ENCODE measurements around the gene TMC8.

- TF ChIP-seq CTCF (conservative IDR thresholded peaks at IDR 0.05; ENCODE audit: low read depth in 2 of 2) (no peak), EZH2 (IDR thresholded peaks at IDR 0.05; ENCODE audit: low read depth, unreplicated experiment) (no peak), REST (IDR thresholded peaks at IDR 0.05; ENCODE audit: unreplicated experiment) (no peak), CREB1 (CRISPR knock-in tag; IDR thresholded peaks at IDR 0.05; ENCODE audit: low read depth) (no peak)
These were observed 1.1 kb upstream of the TMC8 start for GRCh38 chr17:78129351-78130089.

Data from GM23338 (cell line).